ENCODE data around the gene PSMD13. TPM values are rescaled to one million over a fixed set of nuclear protein-coding genes. Genes with fewer than 3 reads are reported as not detected.

Gene PSMD13
- total RNA-seq, 1 donor from 2014 or later: 150 TPM

GRCh38 chr11:249062-249461 lies 12.3 kb downstream of the PSMD13 start:
- Histone ChIP-seq H3K27me3 (ENCODE audit: control insufficient read depth, insufficient read depth, low read length) (no peaks in the 10 kb centered on the region), H3K4me3 (ENCODE audit: low read depth, low read length) (no peak overlapping the region), H3K36me3 (ENCODE audit: control insufficient read depth, insufficient read depth, low read length) (peaks cover 5% of the 10 kb centered on the region)
- no peak for DNase-seq (ENCODE audit: low read depth)
- no peak for TF ChIP-seq CTCF (IDR thresholded peaks at IDR 0.05; ENCODE audit: insufficient read depth, low read length, poor library complexity, severe bottlenecking)

GRCh38 chr11:250274-250673 lies 13.5 kb downstream of the PSMD13 start:
- Histone ChIP-seq H3K36me3 (ENCODE audit: control insufficient read depth, insufficient read depth, low read length) (peaks cover 3% of the 10 kb centered on the region), H3K27me3 (ENCODE audit: control insufficient read depth, insufficient read depth, low read length) (no peaks in the 10 kb centered on the region), H3K4me3 (ENCODE audit: low read depth, low read length) (no peak overlapping the region)
- DNase-seq (ENCODE audit: low read depth): no peak
- no peak for TF ChIP-seq CTCF (IDR thresholded peaks at IDR 0.05; ENCODE audit: insufficient read depth, low read length, poor library complexity, severe bottlenecking)

- peak; percentile 76 for TF ChIP-seq CTCF (IDR thresholded peaks at IDR 0.05; ENCODE audit: insufficient read depth, low read length, poor library complexity, severe bottlenecking)
- Histone ChIP-seq H3K4me3 (ENCODE audit: low read depth, low read length) (no peak overlapping the region), H3K36me3 (ENCODE audit: control insufficient read depth, insufficient read depth, low read length) (peaks cover 3% of the 10 kb centered on the region), H3K27me3 (ENCODE audit: control insufficient read depth, insufficient read depth, low read length) (no peaks in the 10 kb centered on the region)
- no peak for DNase-seq (ENCODE audit: low read depth)
Measured at GRCh38 chr11:250740-251299, 14.0 kb downstream of the PSMD13 start.

GRCh38 chr11:251550-251949 lies 14.8 kb downstream of the PSMD13 start:
- Histone ChIP-seq H3K27me3 (ENCODE audit: control insufficient read depth, insufficient read depth, low read length) (no peaks in the 10 kb centered on the region), H3K36me3 (ENCODE audit: control insufficient read depth, insufficient read depth, low read length) (peaks cover 3% of the 10 kb centered on the region), H3K4me3 (ENCODE audit: low read depth, low read length) (no peak overlapping the region)
- DNase-seq (ENCODE audit: low read depth): no peak
- TF ChIP-seq CTCF (IDR thresholded peaks at IDR 0.05; ENCODE audit: insufficient read depth, low read length, poor library complexity, severe bottlenecking): no peak

- Histone ChIP-seq H3K4me3 (ENCODE audit: low read depth, low read length) (no peak overlapping the region), H3K36me3 (ENCODE audit: control insufficient read depth, insufficient read depth, low read length) (peaks cover 3% of the 10 kb centered on the region), H3K27me3 (ENCODE audit: control insufficient read depth, insufficient read depth, low read length) (no peaks in the 10 kb centered on the region)
- no peak for DNase-seq (ENCODE audit: low read depth)
- no peak for TF ChIP-seq CTCF (IDR thresholded peaks at IDR 0.05; ENCODE audit: insufficient read depth, low read length, poor library complexity, severe bottlenecking)
Measured at GRCh38 chr11:252666-253065, 15.9 kb downstream of the PSMD13 start.

All from kidney epithelial cell (primary cell).